HAP-1 (cell line): ENCODE results near the gene MORN3.
"Not testable (repeated sequence)": the region's sequence is repeated elsewhere in the genome, so short reads cannot be mapped to it uniquely, and the experiment has no call there.

Experiments used
- DNase-seq, 2 experiments: peaks; one replicate each; pipeline ENCODE4 v3.0.0-alpha.2; 2016 to 2020; ENCODE audit warnings: low spot score in 2 of 2
- H3K27me3 ChIP-seq: fragments of 250-450 bp; sonication (Bioruptor Pico); 2 replicates; pipeline ENCODE4 v1.5.1; 2020; ENCODE audit warnings: low read depth, mild to moderate bottlenecking, moderate library complexity
- H3K36me3 ChIP-seq: fragments of 250-450 bp; sonication (Bioruptor Pico); replicated peaks from 2 replicates; pipeline ENCODE4 v1.5.1; 2020; ENCODE audit warnings: mild to moderate bottlenecking
- H3K4me1 ChIP-seq: fragments of 250-450 bp; sonication (Bioruptor Pico); 2 replicates; pipeline ENCODE4 v1.5.1; 2020; ENCODE audit warnings: mild to moderate bottlenecking
- H3K4me3 ChIP-seq: fragments of 250-450 bp; sonication (Bioruptor Pico); 2 replicates; pipeline ENCODE4 v1.5.1; 2020; ENCODE audit warnings: mild to moderate bottlenecking, moderate library complexity
- H3K9me3 ChIP-seq: fragments of 250-450 bp; sonication (Bioruptor Pico); 2 replicates; pipeline ENCODE4 v1.5.1; 2020; ENCODE audit warnings: mild to moderate bottlenecking, moderate library complexity
- in situ Hi-C: fragments of 300-500 bp; cut with MboI; formaldehyde crosslinking; loops from 3 replicates; pipeline ENCODE4 v1.14.3; 2020; ENCODE audit warnings: low sequenced_read_pairs, inconsistent platforms, mixed read lengths

The MORN3 gene

DNA sequence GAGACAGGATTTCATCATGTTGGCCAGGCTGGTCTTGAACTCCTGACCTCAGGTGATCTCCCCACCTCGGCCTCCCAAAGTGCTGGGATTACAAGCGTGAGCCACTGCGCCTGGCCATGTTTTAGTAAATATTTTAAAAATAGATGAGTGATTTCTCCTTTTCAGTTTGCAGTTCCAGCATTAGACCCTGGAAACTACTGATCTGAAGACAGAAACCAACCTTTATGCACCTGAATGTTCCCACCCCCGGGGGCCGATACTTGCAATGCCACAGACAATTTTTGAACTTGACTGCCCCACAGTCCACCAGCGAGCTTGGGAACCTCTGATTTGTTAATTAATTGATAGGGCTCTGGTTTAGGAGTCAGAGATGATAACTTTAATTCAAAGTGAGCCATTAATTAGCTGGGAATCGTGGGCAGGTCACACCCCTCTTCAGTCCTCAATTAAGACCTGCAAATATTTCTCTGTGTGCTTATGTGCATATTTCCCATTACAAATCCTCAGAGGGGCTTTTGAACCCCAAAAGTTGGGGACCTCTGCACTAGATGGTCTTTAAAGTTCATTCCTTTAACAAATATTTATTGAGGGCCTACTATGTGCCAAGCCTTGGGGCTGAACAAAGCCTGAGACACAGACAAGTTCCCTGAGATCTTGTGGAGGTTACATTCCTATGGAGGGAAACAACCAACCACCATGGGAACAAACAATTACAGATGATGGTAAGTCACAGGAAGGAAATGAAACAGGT lies 39.0 kb upstream of the MORN3 start:
- DNase-seq: no peak
- in situ Hi-C loops: no loop called here
- peaks cover 7% of the 10 kb centered on the region for H3K4me1 ChIP-seq
- no peaks in the 10 kb centered on the region for H3K27me3 ChIP-seq
- no peaks in the 10 kb centered on the region; the same call in 1 of the 2 replicates for H3K36me3 ChIP-seq
- H3K4me3 ChIP-seq: no peak overlapping the region
- H3K9me3 ChIP-seq: no peaks in the 10 kb centered on the region

DNA sequence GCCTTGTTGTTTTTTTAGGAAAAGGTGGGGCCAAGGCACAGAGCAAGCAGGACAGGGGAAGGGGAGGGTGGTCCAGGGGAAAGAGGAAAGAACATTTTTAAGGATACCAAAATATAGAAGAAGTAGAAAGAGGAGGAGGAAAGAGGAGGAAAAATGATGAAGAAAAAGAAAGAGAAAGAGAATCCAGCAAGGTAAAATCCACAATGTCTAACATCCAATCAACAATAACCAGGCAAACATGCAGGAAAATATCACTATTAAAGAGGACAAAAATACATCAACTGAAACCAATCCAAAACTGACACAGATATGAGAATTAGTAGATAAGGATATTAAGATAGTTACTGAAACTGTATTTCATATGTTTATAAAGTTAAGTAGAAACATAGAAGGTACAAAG lies 36.1 kb upstream of the MORN3 start:
- H3K9me3 ChIP-seq: no peaks in the 10 kb centered on the region
- H3K4me3 ChIP-seq: no peak overlapping the region
- H3K27me3 ChIP-seq: no peaks in the 10 kb centered on the region
- peaks cover 6% of the 10 kb centered on the region for H3K4me1 ChIP-seq
- DNase-seq: no peak
- in situ Hi-C loops: no loop called here
- H3K36me3 ChIP-seq: no peaks in the 10 kb centered on the region

- in situ Hi-C loops: no loop called here
- DNase-seq: no peak
- Histone ChIP-seq H3K27me3 (no peaks in the 10 kb centered on the region), H3K4me1 (peaks cover 4% of the 10 kb centered on the region), H3K36me3 (no peaks in the 10 kb centered on the region), H3K9me3 (no peaks in the 10 kb centered on the region), H3K4me3 (no peak overlapping the region)
Measured at GRCh38 chr12:121702944-121703343, 33.5 kb upstream of the MORN3 start.

DNA sequence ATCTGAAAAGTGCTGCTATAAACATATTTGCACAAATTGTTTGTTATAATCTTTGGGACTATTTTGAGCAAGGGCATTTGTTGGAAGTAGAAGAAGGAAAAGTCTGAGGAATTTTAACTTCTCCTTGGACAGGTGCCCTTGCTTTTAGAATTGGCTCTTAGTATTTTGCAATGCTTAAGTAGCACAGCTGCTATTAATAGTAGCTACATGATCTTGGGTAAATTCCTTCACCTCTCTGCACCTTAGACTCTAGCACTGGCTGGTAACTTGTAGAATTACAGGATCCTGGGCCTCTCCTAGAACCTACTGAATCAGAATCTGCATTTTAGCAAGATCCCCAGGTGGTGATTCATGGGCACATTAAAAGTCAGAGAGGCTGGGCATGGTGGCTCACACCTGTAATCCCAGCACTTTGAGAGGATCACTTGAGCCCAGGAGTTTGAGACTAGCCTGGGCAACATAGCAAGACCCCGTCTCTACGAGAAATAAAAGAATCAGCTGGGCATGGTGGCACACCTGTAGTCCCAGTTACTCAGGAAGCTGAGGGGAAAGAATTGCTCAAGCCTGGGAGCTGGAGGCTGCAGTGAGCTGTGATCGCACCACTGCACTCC lies 32.3 kb upstream of the MORN3 start:
- no peaks in the 10 kb centered on the region for H3K36me3 ChIP-seq
- H3K4me1 ChIP-seq: peaks cover 4% of the 10 kb centered on the region
- no peak for DNase-seq
- H3K27me3 ChIP-seq: no peaks in the 10 kb centered on the region
- H3K4me3 ChIP-seq: no peak overlapping the region
- H3K9me3 ChIP-seq: no peaks in the 10 kb centered on the region
- in situ Hi-C loops: no loop called here

DNA sequence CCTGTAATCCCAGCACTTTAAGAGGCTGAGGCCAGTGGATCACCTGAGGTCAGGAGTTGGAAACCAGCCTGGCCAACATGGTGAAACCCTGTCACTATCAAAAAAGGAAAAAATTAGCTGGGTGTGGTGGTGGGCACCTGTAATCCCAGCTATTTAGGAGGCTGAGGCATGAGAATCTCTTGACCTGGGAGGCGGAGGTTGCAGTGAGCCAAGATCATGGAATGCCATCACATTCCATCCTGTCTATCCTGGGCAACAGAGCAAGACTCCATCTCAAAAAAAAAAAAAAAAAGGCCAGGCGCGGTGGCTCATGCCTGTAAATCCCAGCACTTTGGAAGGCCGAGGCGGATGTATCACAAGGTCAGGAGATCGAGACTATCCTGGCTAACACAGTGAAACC lies 28.4 kb upstream of the MORN3 start:
- H3K4me1 ChIP-seq, H3K36me3 ChIP-seq, H3K4me3 ChIP-seq, H3K9me3 ChIP-seq, H3K27me3 ChIP-seq, DNase-seq, in situ Hi-C loops: not testable (repeated sequence)

DNA sequence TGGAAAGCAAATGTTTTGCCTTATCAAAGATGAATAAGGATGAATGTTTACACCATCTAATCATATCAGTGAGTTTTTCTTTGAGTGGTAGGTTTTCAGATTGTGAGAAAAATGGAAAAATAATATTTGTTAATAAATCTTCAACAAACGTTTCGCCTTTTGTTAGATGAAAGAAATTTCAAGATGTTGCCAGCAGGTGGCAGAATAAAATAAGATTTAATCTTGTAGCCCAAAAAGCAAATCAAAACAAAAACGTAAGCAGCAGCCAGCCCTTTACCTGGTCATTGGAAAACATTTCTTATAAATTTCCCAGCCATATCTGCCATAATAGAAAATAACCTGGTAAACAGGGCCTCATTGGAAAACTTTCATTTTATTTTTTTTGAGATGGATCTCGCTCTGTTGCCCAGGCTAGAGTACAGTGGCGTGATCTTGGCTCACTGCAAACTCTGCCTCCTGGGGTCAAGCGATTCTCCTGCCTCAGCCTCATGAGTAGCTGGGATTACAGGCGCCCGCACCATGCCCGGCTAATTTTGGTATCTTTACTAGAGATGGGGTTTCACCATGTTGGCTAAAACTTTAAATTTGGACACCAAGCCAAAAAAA lies 27.7 kb upstream of the MORN3 start:
- Histone ChIP-seq H3K36me3 (no peaks in the 10 kb centered on the region), H3K4me3 (no peak overlapping the region), H3K27me3 (no peaks in the 10 kb centered on the region), H3K9me3 (no peaks in the 10 kb centered on the region), H3K4me1 (peaks cover 4% of the 10 kb centered on the region)
- DNase-seq: peak; percentile 51 to 53
- in situ Hi-C loops: no loop called here

DNA sequence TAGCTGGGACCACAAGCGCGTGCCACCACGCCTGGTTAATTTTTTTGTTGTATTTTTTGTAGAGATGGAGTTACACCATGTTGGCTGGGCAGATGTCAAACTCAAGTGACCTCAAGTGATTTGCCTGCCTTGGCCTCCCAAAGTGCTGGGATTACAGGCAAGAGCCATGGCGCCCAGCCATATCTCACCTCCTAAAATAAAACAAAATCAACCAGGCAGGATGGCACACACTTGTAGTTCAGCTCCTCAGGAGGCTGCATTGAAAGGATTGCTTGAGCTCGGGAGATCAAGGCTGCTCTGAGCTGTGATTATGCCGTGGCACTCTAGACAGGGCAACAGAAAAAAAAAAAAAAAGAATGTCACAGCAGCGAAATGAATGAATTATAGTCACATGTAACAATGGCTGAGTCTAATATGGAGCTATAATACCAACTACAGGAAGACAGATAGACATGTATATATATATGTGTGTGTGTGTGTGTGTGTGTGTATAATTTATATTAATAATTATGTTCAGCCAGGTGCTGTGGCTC lies 23.8 kb upstream of the MORN3 start:
- in situ Hi-C loops: loop anchor here (5.0 kb wide), 1 partner anchor 84 kb away; no protein-coding TSS in a partner anchor

DNA sequence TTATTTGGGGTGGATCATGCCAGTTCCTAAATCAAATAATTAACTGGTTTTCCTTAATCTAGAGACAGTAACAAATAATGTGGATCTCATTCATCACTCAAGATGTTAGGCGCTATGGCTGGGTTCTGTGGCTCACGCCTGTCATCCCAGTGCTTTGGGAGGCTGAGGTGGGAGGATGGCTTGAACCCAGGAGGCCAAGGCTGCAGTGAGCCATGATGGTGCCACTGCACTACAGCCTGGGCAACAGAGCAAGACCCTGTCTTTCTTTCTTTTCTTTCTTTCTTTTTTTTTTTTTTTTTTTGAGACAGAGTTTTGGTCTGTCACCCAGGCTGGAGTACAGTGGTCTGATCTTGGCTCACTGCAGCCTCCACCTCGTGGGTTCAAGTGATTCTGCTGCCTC lies 23.3 kb upstream of the MORN3 start:
- H3K9me3 ChIP-seq, DNase-seq, H3K4me1 ChIP-seq, H3K4me3 ChIP-seq, H3K27me3 ChIP-seq, H3K36me3 ChIP-seq: not testable (repeated sequence)
- in situ Hi-C loops: loop anchor here (5.0 kb wide), 1 partner anchor 85 kb away; no protein-coding TSS in a partner anchor

More for the DNA sequence above, 23.8 kb upstream of the MORN3 start:
- no peaks in the 10 kb centered on the region for H3K27me3 ChIP-seq
- no peak for DNase-seq
- H3K9me3 ChIP-seq: no peaks in the 10 kb centered on the region
- H3K4me1 ChIP-seq: no peaks in the 10 kb centered on the region
- no peaks in the 10 kb centered on the region for H3K36me3 ChIP-seq
- H3K4me3 ChIP-seq: no peak overlapping the region

DNA sequence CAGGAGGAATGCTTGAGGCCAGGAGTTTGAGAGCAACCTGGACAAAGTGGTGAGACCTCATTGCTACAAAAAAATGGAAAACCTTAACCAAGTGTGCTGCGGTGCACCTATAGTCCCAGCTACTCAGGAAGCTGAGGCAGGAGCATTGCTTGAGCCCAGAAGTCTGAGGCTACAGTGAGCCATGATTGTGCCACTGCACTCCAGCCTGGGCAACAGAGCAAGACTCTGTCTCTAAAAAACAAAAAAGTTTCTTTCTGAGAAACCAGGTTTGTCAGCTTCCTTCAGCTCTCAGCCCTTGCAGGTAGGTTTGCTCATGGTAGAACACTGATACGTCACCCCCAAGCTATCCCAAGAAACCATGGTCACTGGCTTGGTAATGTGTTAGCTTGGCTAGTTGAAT lies 20.0 kb upstream of the MORN3 start:
- Histone ChIP-seq H3K27me3 (no peaks in the 10 kb centered on the region), H3K36me3 (no peaks in the 10 kb centered on the region), H3K4me1 (peaks cover 5% of the 10 kb centered on the region), H3K9me3 (no peaks in the 10 kb centered on the region), H3K4me3 (no peak overlapping the region)
- DNase-seq: no peak
- in situ Hi-C loops: loop anchor here (5.0 kb wide), 1 partner anchor 137 kb away; no protein-coding TSS in a partner anchor

DNA sequence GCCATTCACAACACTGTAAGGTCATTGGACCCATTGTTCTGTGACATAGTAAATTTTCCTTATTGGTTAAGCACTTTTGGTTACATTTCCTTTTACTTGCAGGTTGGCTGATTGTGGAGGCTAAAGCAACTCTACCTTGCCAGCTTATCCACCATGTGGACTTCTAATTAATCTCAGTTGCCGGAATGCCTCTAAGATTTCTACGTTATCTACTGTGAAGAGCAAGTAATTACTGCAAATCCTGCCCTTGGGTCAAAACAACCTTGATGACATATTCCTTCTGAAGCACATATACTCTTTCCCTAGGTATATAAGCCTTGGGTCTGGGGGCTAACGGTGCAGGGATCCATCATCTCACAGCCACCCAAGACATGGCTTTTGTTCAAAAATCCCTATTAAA lies 19.5 kb upstream of the MORN3 start:
- DNase-seq: no peak
- no peaks in the 10 kb centered on the region for H3K9me3 ChIP-seq
- H3K4me3 ChIP-seq: no peak overlapping the region
- in situ Hi-C loops: loop anchor here (5.0 kb wide), 1 partner anchor 137 kb away; no protein-coding TSS in a partner anchor
- H3K27me3 ChIP-seq: no peaks in the 10 kb centered on the region
- H3K36me3 ChIP-seq: no peaks in the 10 kb centered on the region
- peaks cover 5% of the 10 kb centered on the region for H3K4me1 ChIP-seq

GRCh38 chr12:121679661-121680197 lies 10.3 kb upstream of the MORN3 start:
- H3K36me3 ChIP-seq, H3K27me3 ChIP-seq, H3K4me1 ChIP-seq, DNase-seq, H3K4me3 ChIP-seq, H3K9me3 ChIP-seq, in situ Hi-C loops: not testable (repeated sequence)

- Histone ChIP-seq H3K4me3 (no peak overlapping the region), H3K4me1 (no peaks in the 10 kb centered on the region), H3K9me3 (no peaks in the 10 kb centered on the region), H3K36me3 (no peaks in the 10 kb centered on the region), H3K27me3 (no peaks in the 10 kb centered on the region)
- DNase-seq: no peak
- in situ Hi-C loops: no loop called here
Measured at GRCh38 chr12:121678716-121679300, 9.4 kb upstream of the MORN3 start.

- no peak overlapping the region for H3K4me3 ChIP-seq
- H3K27me3 ChIP-seq: no peaks in the 10 kb centered on the region
- no peaks in the 10 kb centered on the region for H3K4me1 ChIP-seq
- no peak for DNase-seq
- H3K9me3 ChIP-seq: no peaks in the 10 kb centered on the region
- no peaks in the 10 kb centered on the region for H3K36me3 ChIP-seq
- in situ Hi-C loops: no loop called here
Measured at GRCh38 chr12:121678305-121678704, 8.9 kb upstream of the MORN3 start.
